ENCODE data around the gene SGMS1. TPM values are rescaled to one million over a fixed set of nuclear protein-coding genes. Genes with fewer than 3 reads are reported as not detected.
"Not testable (repeated sequence)": the region's sequence is repeated elsewhere in the genome, so short reads cannot be mapped to it uniquely, and the experiment has no call there.

Gene SGMS1
- 24.1 TPM for total RNA-seq (ENCODE audit: unreplicated experiment)
- long read RNA-seq, transcript SGMS1-202 (11 exons, 3,744 nt), result major isoform, 6 of 12 reads
- long read RNA-seq, partial matches to known transcripts, result 5 of 12 reads
- long read RNA-seq, other reads (novel, unspliced or antisense), result 1 of 12 reads

GRCh38 chr10:50623663-50624412, at the start of gene SGMS1:
SGMS1 (minus strand) TSS chr10:50623956; CDS start chr10:50344114, 279,842 bp downstream.
- TF ChIP-seq, protein P1, sequence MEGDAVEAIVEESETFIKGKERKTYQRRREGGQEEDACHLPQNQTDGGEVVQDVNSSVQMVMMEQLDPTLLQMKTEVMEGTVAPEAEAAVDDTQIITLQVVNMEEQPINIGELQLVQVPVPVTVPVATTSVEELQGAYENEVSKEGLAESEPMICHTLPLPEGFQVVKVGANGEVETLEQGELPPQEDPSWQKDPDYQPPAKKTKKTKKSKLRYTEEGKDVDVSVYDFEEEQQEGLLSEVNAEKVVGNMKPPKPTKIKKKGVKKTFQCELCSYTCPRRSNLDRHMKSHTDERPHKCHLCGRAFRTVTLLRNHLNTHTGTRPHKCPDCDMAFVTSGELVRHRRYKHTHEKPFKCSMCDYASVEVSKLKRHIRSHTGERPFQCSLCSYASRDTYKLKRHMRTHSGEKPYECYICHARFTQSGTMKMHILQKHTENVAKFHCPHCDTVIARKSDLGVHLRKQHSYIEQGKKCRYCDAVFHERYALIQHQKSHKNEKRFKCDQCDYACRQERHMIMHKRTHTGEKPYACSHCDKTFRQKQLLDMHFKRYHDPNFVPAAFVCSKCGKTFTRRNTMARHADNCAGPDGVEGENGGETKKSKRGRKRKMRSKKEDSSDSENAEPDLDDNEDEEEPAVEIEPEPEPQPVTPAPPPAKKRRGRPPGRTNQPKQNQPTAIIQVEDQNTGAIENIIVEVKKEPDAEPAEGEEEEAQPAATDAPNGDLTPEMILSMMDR (IDR thresholded peaks at IDR 0.05; ENCODE audit: partially characterized antibody, unreplicated experiment), result no peak

GRCh38 chr10:50672152-50672551, 48.4 kb upstream of the SGMS1 start:
- DNase-seq; H3K4me1 Mint-ChIP-seq (ENCODE audit: low read depth, unreplicated experiment); H3K36me3 Mint-ChIP-seq (ENCODE audit: unreplicated experiment): not testable (repeated sequence)

More at GRCh38 chr10:50623663-50624412, at the start of gene SGMS1:
- Mint-ChIP-seq H3K4me1 (ENCODE audit: low read depth, unreplicated experiment) (peaks cover 23% of the 10 kb centered on the region), H3K27ac (ENCODE audit: unreplicated experiment) (peak within 1 kb of the TSS; percentile 95), H3K9me3 (ENCODE audit: unreplicated experiment) (peaks cover 26% of the 10 kb centered on the region), H3K36me3 (ENCODE audit: unreplicated experiment) (no peaks in the 10 kb centered on the region), H3K27me3 (ENCODE audit: unreplicated experiment) (peaks cover 19% of the 10 kb centered on the region), H3K4me3 (ENCODE audit: unreplicated experiment) (peak within 1 kb of the TSS; percentile 96)
- peak; percentile 93 for DNase-seq

GRCh38 chr10:50671645-50672044, 47.9 kb upstream of the SGMS1 start:
- H3K4me1 Mint-ChIP-seq (ENCODE audit: low read depth, unreplicated experiment); H3K27ac Mint-ChIP-seq (ENCODE audit: unreplicated experiment); H3K36me3 Mint-ChIP-seq (ENCODE audit: unreplicated experiment); H3K9me3 Mint-ChIP-seq (ENCODE audit: unreplicated experiment); H3K27me3 Mint-ChIP-seq (ENCODE audit: unreplicated experiment); H3K4me3 Mint-ChIP-seq (ENCODE audit: unreplicated experiment); DNase-seq: not testable (repeated sequence)

More at GRCh38 chr10:50672152-50672551, 48.4 kb upstream of the SGMS1 start:
- H3K27me3 Mint-ChIP-seq (ENCODE audit: unreplicated experiment); H3K9me3 Mint-ChIP-seq (ENCODE audit: unreplicated experiment); H3K4me3 Mint-ChIP-seq (ENCODE audit: unreplicated experiment); H3K27ac Mint-ChIP-seq (ENCODE audit: unreplicated experiment): not testable (repeated sequence)

DNA sequence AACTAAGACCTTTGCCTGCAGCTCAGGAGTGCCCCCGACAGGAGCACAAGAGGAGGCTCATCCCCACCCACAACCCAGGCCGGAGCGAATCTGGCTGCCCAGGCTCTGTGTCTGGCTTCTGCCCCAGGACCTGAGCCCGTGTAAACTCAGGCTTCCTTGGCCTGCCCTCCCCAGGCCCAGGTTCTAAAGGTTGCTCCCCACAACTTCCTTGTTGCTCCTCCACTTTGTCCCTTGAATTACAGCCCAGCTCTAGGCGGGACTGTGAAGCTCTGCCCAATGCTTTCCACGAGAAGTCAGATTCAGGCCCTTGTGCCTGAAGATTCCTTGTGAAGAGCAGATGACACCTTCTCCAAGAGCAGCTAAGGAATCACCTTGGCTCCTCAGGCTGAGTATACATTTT, 46.2 kb upstream of the SGMS1 start:
- H3K9me3 Mint-ChIP-seq (ENCODE audit: unreplicated experiment); H3K36me3 Mint-ChIP-seq (ENCODE audit: unreplicated experiment); H3K4me1 Mint-ChIP-seq (ENCODE audit: low read depth, unreplicated experiment); H3K27me3 Mint-ChIP-seq (ENCODE audit: unreplicated experiment); H3K4me3 Mint-ChIP-seq (ENCODE audit: unreplicated experiment); DNase-seq; H3K27ac Mint-ChIP-seq (ENCODE audit: unreplicated experiment): not testable (repeated sequence)

DNA sequence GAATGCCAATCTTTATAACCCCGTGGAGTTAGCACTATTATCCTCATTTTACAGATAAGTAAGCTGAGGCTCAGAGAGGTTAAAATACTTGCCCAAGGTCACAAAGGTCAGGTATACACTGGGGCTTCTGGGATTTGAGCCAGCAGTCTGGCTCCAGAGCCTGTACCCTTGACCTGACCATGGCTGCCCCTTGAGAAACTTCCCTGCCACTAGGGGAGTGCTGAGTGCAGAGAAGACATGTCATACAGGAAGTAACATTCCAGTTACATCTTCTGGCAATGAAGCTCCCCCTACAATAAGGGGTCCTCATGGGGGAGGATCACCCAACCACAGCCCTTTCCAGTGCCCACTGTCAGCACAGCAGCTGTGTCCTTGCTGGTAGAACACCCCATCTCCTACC, 43.6 kb upstream of the SGMS1 start:
- H3K4me1 Mint-ChIP-seq (ENCODE audit: low read depth, unreplicated experiment); DNase-seq; H3K36me3 Mint-ChIP-seq (ENCODE audit: unreplicated experiment); H3K27ac Mint-ChIP-seq (ENCODE audit: unreplicated experiment); H3K27me3 Mint-ChIP-seq (ENCODE audit: unreplicated experiment); H3K9me3 Mint-ChIP-seq (ENCODE audit: unreplicated experiment); H3K4me3 Mint-ChIP-seq (ENCODE audit: unreplicated experiment): not testable (repeated sequence)

GRCh38 chr10:50662420-50662819, 38.7 kb upstream of the SGMS1 start:
- not testable (repeated sequence) for H3K36me3 Mint-ChIP-seq (ENCODE audit: unreplicated experiment); H3K9me3 Mint-ChIP-seq (ENCODE audit: unreplicated experiment); H3K4me3 Mint-ChIP-seq (ENCODE audit: unreplicated experiment); H3K27ac Mint-ChIP-seq (ENCODE audit: unreplicated experiment); DNase-seq; H3K27me3 Mint-ChIP-seq (ENCODE audit: unreplicated experiment); H3K4me1 Mint-ChIP-seq (ENCODE audit: low read depth, unreplicated experiment)

GRCh38 chr10:50661563-50661962, 37.8 kb upstream of the SGMS1 start:
- not testable (repeated sequence) for H3K36me3 Mint-ChIP-seq (ENCODE audit: unreplicated experiment); DNase-seq; H3K27me3 Mint-ChIP-seq (ENCODE audit: unreplicated experiment); H3K9me3 Mint-ChIP-seq (ENCODE audit: unreplicated experiment); H3K27ac Mint-ChIP-seq (ENCODE audit: unreplicated experiment); H3K4me1 Mint-ChIP-seq (ENCODE audit: low read depth, unreplicated experiment); H3K4me3 Mint-ChIP-seq (ENCODE audit: unreplicated experiment)

DNA sequence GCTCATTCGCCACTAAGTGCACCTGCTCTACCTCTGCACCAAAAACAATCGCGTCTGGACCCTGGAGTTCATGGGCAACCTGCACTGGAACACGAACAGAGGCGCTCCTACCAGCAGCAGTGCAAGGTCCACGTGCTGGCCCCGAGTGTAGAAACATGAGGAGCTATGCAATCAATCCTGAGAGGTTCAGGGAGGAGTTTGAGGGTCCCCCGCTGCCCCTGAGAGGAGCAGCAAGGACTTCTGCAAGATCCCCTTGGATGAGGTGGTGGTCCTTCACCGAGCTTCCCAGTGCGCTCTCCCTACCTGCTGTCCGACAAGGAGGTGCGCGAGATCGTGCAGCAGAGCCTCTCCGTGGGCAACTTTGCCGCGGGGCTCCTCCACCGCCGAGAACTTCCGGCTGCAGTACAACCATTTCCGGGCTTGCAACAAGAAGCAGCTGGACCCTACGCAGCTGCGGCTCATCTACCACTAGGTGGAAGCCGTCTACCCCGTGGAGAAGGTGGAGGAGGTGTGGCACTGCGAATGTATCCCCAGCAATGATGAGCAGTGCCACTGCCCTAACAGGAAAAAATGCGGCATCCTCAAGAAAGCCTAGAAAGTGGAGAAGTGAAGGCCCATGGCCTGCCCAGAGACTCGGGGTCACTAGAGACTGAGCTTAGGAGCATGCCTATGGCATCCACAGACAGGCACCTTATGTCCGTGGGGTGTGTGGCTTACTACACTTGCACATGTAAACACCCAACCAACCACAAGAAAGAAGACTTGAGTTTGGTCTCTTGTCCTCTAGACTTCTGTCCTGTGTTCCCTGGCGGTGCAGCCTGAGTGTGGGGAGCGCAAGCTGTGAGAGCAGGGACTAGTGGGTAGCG, 36.3 kb upstream of the SGMS1 start:
- DNase-seq; H3K36me3 Mint-ChIP-seq (ENCODE audit: unreplicated experiment); H3K4me3 Mint-ChIP-seq (ENCODE audit: unreplicated experiment): not testable (repeated sequence)

DNA sequence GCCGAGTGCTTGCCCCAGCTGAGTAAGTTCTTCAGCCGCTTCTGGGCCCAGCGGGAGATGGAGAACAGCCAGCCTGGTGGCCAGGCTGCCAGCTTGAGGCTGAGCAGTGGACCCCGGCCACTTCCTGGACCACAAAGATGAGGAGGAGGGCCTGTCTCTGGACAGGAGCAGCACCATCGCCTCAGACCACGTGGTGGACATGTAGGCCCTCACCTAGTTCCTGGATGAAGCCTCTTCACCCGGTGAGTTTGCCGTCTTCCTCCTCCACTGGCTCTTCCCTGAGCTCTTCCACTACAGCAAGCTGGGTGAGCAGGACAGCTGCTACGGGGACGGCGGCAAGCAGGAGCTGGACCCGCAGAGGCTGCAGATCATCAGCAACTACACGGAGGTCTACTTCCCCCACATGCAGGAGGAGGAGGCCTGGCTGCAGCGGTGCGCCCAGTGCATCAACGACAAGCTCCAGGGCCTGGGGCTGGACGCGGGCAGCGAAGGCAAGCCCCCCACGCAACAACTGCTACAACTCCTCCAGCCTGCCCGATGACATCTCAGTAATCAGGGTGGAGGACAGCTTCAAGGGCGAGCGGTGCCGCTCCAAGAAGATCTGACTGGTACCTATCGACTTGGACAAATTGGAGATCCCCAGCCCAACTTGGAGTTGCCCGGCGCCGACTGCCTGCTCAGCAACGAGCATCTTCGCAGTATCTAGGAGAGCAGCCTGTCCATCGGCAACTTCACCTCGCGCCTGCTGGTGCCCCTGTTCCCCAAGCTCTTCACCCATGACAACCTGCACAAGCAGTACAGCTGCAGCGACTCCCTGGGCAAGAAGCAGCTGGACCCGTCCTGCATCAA, 35.5 kb upstream of the SGMS1 start:
- not testable (repeated sequence) for H3K27ac Mint-ChIP-seq (ENCODE audit: unreplicated experiment); H3K27me3 Mint-ChIP-seq (ENCODE audit: unreplicated experiment); H3K4me1 Mint-ChIP-seq (ENCODE audit: low read depth, unreplicated experiment); H3K36me3 Mint-ChIP-seq (ENCODE audit: unreplicated experiment); DNase-seq; H3K9me3 Mint-ChIP-seq (ENCODE audit: unreplicated experiment); H3K4me3 Mint-ChIP-seq (ENCODE audit: unreplicated experiment)

More for the DNA sequence above, 36.3 kb upstream of the SGMS1 start:
- H3K27ac Mint-ChIP-seq (ENCODE audit: unreplicated experiment); H3K27me3 Mint-ChIP-seq (ENCODE audit: unreplicated experiment); H3K9me3 Mint-ChIP-seq (ENCODE audit: unreplicated experiment); H3K4me1 Mint-ChIP-seq (ENCODE audit: low read depth, unreplicated experiment): not testable (repeated sequence)

Data from glutamatergic neuron (in vitro differentiated cells).